Measurements from ENCODE around the gene ASPG.

The ASPG gene

GRCh38 chr14:104094709-104095425 lies 9.4 kb downstream of the ASPG start:
- peak; percentile 49 to 56 for ATAC-seq

- no peak for ATAC-seq
Observed at GRCh38 chr14:104095426-104096310, 10.2 kb downstream of the ASPG start.

- ATAC-seq: no peak
Observed at GRCh38 chr14:104096318-104096717, 10.8 kb downstream of the ASPG start.

- ATAC-seq: no peak
Observed at GRCh38 chr14:104096751-104097700, 11.5 kb downstream of the ASPG start.

- no peak for ATAC-seq
Observed at GRCh38 chr14:104098272-104099095, 13.0 kb downstream of the ASPG start.

GRCh38 chr14:104099096-104100041 lies 13.9 kb downstream of the ASPG start:
- ATAC-seq: no peak

- no peak for ATAC-seq
Observed at GRCh38 chr14:104100171-104101085, 14.9 kb downstream of the ASPG start.

- no peak for ATAC-seq
Observed at GRCh38 chr14:104101086-104101621, 15.7 kb downstream of the ASPG start.

GRCh38 chr14:104101651-104102281 lies 16.3 kb downstream of the ASPG start:
- ATAC-seq: no peak

- no peak for ATAC-seq
Observed at GRCh38 chr14:104102282-104102914, 16.9 kb downstream of the ASPG start.

- no peak for ATAC-seq
Observed at GRCh38 chr14:104103061-104103445, 17.6 kb downstream of the ASPG start.

GRCh38 chr14:104103446-104104075 lies 18.1 kb downstream of the ASPG start:
- ATAC-seq: no peak

GRCh38 chr14:104104076-104104901 lies 18.8 kb downstream of the ASPG start:
- no peak for ATAC-seq

GRCh38 chr14:104105071-104105821 lies 19.7 kb downstream of the ASPG start:
- ATAC-seq: no peak

- ATAC-seq: no peak
Observed at GRCh38 chr14:104105822-104106470, 20.4 kb downstream of the ASPG start.

All from activated CD4-positive, CD25-positive, alpha-beta regulatory T cell treated with anti-CD3 and anti-CD28 coated beads, Interleukin-2, amount 50 U/mL, for 24 hours (primary cell).